Activated CD8-positive, alpha-beta memory T cell treated with anti-CD3 and anti-CD28 coated beads, Interleukin-2, amount 10 ng/mL, durations not matched to agents 7 days and 5 days (primary cell): ENCODE results near the gene PIH1D1. TPM values are rescaled to one million over a fixed set of nuclear protein-coding genes. Genes with fewer than 3 reads are reported as not detected.

Experiments
- ATAC-seq: fragments of 150-1000 bp; cut with Tn5 transposase; one replicate; pipeline ENCODE4 v1.10.0; 2021; ENCODE audit warnings: moderate library complexity
- CTCF ChIA-PET: fragments of 350-600 bp; sonication (Branson Sonifier 250); formaldehyde crosslinking; loops from one replicate; lab custom pipeline; 2021; ENCODE audit warnings: antibody characterized with exemption; lab: Charles Lee
- DNase-seq: peaks from one replicate; pipeline ENCODE4 v3.0.0-alpha.2; 2020
- H3K27ac Mint-ChIP-seq: one replicate; pipeline ENCODE4 v1.8.0; 2021; ENCODE audit warnings: mild to moderate bottlenecking, mixed read lengths
- H3K27me3 Mint-ChIP-seq: one replicate; pipeline ENCODE4 v1.8.0; 2021; ENCODE audit warnings: mixed read lengths
- H3K36me3 Mint-ChIP-seq: one replicate; pipeline ENCODE4 v1.8.0; 2021; ENCODE audit warnings: mild to moderate bottlenecking, mixed read lengths
- H3K4me1 Mint-ChIP-seq: one replicate; pipeline ENCODE4 v1.8.0; 2021; ENCODE audit warnings: mixed read lengths
- H3K4me3 Mint-ChIP-seq: one replicate; pipeline ENCODE4 v1.8.0; 2021; ENCODE audit warnings: mild to moderate bottlenecking, moderate library complexity, mixed read lengths
- H3K9me3 Mint-ChIP-seq: one replicate; pipeline ENCODE4 v1.8.0; 2022; ENCODE audit warnings: low read depth, mixed read lengths
- total RNA-seq, 2 experiments: library from RNA; stranded (reverse); gene quantifications; one replicate each; pipeline ENCODE4 v1.2.3, GENCODE V29; 2021

Gene PIH1D1
- total RNA-seq, 2 experiments from 2014 or later, result 148 to 158 TPM

DNA sequence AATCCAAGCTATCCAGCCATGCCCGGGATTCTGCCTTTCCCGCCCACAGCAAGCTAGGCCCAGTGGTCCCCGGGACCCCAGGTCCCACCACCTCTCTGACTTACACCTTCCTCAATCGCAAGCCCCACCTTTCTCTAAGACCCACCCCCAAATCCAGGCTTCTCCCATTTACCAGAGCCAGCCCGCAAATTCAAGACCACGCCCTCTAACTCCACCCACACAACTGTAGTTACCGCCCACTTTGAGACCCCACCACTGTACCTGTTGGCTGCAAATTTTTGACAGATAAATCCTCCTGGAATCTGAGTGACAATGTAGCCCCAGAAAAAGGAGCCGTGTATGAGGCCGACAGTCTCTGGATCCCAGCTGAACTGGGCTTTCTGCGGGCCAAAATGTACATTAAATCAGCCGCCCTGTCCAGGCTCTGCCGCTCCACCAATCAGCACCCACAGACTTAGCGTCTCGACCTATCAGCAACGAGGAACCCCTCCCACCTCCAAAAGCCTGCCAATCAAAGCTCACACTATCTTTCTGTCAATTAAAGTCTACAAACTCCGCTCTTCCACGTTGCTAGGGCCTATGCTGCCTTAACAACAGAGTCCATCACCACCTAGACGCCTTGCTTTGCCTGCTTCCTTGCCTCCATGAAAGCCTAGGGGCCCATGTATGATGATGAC is 16.6 kb downstream of the PIH1D1 start:
- CTCF ChIA-PET, result interaction anchor here (0.8 to 2.2 kb wide), 6 partner anchors 9 to 47 kb away, joined by 3 to 7 read pairs (median 4); partner anchors contain the start of genes GFY and KASH5
- Mint-ChIP-seq H3K36me3 (peaks cover 3% of the 10 kb centered on the region), H3K27ac (no peak overlapping the region), H3K4me3 (no peak overlapping the region), H3K27me3 (peaks cover 95% of the 10 kb centered on the region), H3K4me1 (peaks cover 24% of the 10 kb centered on the region), H3K9me3 (no peaks in the 10 kb centered on the region)
- ATAC-seq, result no peak
- no peak for DNase-seq

DNA sequence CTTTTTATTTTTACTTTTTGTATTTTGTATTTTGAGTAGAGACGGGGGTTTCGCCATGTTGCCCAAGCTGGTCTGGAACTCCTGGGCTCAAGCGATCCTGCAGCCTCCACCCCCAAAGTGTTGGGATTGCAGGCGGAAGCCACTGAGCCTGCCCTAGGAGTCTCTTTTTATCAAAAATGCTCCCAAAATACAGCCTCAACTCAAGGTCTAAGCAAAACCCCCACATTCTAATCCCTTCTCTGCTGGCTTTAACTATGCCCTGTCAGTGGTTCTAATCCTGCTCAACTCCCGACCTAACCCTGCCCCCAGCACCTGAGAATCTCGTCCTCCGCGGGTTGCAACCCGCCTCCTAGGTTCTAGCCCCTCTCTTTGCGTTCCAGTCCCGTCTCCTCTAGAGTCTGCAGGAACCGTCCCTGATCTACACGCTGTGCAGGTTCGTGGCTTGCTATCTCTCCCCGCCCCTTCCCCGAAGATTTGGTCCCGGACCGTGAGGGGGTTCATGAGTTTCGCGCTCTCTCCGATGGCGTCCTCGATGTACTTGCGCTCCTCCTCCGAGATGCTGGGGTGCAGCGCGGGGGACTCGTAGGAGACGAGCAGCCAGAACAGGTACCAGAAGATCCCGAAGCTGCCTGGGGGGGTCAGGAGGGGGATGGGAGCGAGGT is 18.2 kb downstream of the PIH1D1 start:
- H3K4me1 Mint-ChIP-seq, result peaks cover 28% of the 10 kb centered on the region
- H3K9me3 Mint-ChIP-seq, result no peaks in the 10 kb centered on the region
- no peak overlapping the region for H3K4me3 Mint-ChIP-seq
- H3K27me3 Mint-ChIP-seq, result peaks cover 95% of the 10 kb centered on the region
- H3K27ac Mint-ChIP-seq, result no peak overlapping the region
- no peak for ATAC-seq
- CTCF ChIA-PET, result interaction anchor here (0.6 to 4.8 kb wide), 3 partner anchors 8 to 224 kb away, joined by 3 to 23 read pairs (median 3); partner anchors contain the start of gene GFY
- DNase-seq, result no peak
- peaks cover 3% of the 10 kb centered on the region for H3K36me3 Mint-ChIP-seq

DNA sequence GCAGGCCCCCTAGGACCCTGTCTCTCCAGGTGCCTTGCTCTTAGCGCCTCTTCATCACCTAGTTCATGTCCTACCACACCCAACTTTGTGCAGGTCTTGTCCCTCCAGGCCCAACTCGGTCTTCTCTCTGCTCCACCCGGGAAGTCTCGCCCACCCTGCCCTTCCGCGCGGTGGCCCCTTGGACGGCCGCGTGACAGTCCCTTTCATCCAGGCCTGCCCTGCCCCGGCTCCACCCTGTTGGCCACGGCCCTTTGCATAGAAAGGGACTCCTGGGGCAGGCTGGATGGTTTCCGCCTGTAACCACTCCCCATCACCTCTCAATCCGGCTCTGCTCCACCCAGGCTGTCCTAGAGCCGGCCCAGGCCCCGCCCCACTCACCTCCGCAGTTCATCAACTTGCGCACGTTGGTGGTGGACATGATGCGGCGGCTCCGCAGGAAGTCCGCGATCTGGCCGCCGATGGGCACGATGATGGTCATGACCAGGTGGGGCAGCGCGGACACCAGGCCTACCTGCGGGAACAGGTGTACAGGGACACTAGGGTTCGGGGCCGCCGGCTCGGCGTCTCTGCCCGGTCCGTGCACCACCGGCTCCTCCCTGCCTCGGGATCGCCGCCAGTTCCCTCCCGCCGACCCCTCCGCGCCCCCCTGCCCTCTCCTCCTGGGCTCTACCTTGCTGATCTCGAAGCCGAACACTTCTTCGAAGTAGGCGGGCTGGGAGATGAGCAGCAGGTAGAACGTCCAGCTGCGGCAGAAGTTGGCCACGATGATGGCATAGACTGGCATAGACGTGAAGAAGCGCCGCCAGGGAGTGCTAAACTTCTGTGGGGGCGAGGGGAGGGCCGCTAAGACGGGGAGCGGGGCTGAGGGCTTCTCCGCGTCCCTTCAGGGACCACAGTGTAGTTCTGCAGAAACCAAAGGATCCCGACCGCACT is 19.2 kb downstream of the PIH1D1 start:
- peak; percentile 66 for DNase-seq
- H3K4me1 Mint-ChIP-seq, result peaks cover 34% of the 10 kb centered on the region
- ATAC-seq, result peak; percentile 68

DNA sequence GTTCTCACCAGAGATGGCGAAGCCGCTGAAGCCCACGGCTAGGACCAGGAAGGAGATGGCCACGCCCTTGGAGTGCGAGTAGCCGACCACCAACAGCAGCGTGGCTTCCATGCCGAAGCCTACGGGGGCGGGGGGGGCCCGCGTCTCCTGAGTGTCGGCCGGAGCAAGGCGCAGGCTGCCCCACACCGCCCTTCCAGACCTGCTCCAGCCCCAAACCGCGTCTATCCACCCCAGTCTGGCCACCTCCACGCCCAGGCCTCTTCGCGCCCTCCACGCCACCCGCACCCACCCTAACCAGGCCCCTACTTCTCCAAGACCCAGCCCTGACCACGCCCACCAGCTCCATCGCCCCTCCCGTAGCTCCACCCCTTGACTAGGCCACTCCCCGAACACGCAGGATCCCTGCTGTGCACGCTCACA is 20.3 kb downstream of the PIH1D1 start:
- Mint-ChIP-seq H3K9me3 (no peaks in the 10 kb centered on the region), H3K27ac (no peak overlapping the region), H3K4me3 (no peak overlapping the region), H3K36me3 (peaks cover 3% of the 10 kb centered on the region), H3K27me3 (peaks cover 92% of the 10 kb centered on the region), H3K4me1 (peaks cover 38% of the 10 kb centered on the region)
- CTCF ChIA-PET, result interaction anchor here (0.6 to 4.8 kb wide), 3 partner anchors 12 to 39 kb away, joined by 3 to 23 read pairs (median 9); no protein-coding TSS in a partner anchor
- no peak for ATAC-seq
- no peak for DNase-seq

More for the DNA sequence above, 19.2 kb downstream of the PIH1D1 start:
- Mint-ChIP-seq H3K27ac (no peak overlapping the region), H3K4me3 (no peak overlapping the region), H3K36me3 (peaks cover 3% of the 10 kb centered on the region), H3K9me3 (no peaks in the 10 kb centered on the region), H3K27me3 (peaks cover 92% of the 10 kb centered on the region)
- CTCF ChIA-PET, result interaction anchor here (1.2 to 4.8 kb wide), 2 partner anchors 13 to 40 kb away, joined by 9 to 23 read pairs; no protein-coding TSS in a partner anchor

DNA sequence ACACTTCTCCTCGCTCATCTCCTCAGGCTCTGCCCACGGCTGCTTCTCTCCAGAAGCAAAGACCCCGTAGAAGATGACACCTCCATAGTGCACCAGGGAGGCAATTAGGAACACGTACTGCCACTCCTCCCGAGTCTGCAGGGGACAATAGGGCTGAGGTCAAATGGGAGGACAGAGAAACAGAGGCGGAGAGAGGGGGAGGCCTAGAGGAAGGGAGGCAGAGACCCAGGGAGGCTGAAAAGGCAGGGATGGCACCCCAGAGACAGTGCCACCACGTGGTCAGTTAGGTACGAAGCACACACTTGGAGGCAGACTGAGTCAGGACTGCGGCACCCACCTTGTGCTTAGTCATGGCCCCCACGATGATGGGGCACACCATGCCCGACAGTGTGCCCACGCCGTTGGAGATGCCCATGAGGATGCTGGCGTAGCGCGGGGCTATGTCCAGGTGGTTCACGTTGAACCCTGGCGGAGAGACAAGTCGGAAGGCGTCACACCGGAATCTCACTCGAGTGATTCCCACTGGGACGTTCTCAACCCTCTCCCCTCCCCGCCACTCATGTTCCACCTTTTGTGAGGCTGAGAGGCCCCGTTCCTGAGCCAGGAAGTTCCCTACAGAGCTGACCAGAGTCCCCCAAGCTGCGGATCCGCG is 20.8 kb downstream of the PIH1D1 start:
- peaks cover 92% of the 10 kb centered on the region for H3K27me3 Mint-ChIP-seq
- ATAC-seq, result no peak

DNA sequence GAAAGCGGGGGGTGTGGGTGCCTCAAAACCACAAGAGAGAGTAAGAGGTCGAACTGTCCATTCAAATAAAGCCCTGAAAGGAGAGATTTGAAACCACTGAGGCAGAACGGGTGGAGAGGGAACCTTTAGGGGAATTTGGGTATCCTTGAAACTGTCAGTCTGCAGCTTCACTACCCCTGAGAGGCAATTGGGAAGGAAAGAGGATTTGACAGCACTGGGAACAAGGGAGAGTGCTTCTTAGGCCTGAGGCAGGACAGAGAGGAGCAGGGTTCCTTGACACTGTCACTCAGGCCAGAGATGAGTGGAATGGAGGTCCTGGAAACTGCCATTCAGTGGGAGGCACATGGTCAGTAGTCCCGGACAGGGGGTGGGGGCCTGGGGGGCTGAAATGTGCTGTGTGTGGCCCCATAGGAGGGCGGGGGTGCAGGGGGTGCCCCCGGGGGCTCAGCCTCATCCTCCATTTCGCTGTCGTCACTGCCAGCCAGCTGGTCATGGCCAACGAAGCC is 21.4 kb downstream of the PIH1D1 start:
- ATAC-seq (no peak), DNase-seq (no peak)
- peaks cover 92% of the 10 kb centered on the region for H3K27me3 Mint-ChIP-seq
- CTCF ChIA-PET, result interaction anchor here (1.1 to 4.8 kb wide), 6 partner anchors 11 to 39 kb away, joined by 3 to 23 read pairs (median 4); no protein-coding TSS in a partner anchor
- H3K4me1 Mint-ChIP-seq, result peaks cover 34% of the 10 kb centered on the region
- H3K36me3 Mint-ChIP-seq, result peaks cover 3% of the 10 kb centered on the region
- no peaks in the 10 kb centered on the region for H3K9me3 Mint-ChIP-seq
- H3K4me3 Mint-ChIP-seq, result no peak overlapping the region
- H3K27ac Mint-ChIP-seq, result no peak overlapping the region

More for the DNA sequence above, 20.8 kb downstream of the PIH1D1 start:
- Mint-ChIP-seq H3K9me3 (no peaks in the 10 kb centered on the region), H3K4me1 (peaks cover 34% of the 10 kb centered on the region), H3K4me3 (no peak overlapping the region), H3K36me3 (peaks cover 3% of the 10 kb centered on the region), H3K27ac (no peak overlapping the region)
- CTCF ChIA-PET, result interaction anchor here (0.6 to 4.8 kb wide), 5 partner anchors 11 to 39 kb away, joined by 3 to 23 read pairs (median 9); no protein-coding TSS in a partner anchor
- DNase-seq, result no peak

DNA sequence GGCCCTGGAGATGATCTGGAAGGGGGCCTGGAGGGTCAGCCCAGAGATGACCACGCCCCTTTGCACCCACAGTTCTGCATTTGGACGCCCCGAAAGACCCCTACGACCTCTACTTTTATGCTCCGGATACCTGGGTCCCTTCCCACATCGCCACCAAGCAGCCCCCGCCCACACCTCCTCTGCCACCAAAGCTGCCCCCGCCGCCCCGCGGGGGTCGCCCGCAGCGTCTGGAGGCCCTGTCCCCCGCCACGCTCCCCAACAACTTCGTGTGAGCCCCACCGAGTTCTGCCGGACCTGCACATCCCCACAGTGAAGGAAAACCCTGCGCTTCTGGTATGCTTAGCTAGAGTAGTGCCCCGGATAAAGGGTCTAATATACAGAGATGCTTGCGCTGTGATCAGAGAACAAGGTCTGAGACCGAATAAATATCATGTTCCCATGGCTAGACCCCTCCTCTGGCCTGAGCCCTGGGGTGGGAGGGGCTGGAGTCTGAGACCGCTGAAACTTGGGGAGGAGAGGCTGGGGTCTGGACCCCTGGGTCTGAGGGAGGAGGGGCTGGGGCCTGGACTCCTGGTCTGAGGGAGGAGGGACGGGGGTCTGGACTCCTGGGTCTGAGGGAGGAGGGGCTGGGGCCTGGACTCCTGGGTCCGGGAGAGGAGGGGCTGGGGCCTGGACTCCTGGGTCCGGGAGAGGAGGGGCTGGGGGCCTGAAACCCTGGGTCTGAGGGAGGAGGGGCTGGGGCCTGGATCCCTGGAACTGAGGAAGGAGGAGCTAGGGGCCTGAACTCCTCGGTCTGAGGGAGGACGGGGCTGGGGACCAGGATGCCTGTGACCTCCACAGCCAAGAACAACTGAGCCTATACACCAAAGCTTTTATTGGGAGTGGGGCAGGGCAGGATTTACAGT is 22.8 kb downstream of the PIH1D1 start:
- ATAC-seq, result no peak
- H3K4me3 Mint-ChIP-seq, result no peak overlapping the region
- H3K9me3 Mint-ChIP-seq, result no peaks in the 10 kb centered on the region
- H3K27ac Mint-ChIP-seq, result no peak overlapping the region
- CTCF ChIA-PET, result interaction anchor here (1.4 to 7.4 kb wide), 7 partner anchors 9 to 118 kb away, joined by 3 to 52 read pairs (median 5); no protein-coding TSS in a partner anchor
- peaks cover 3% of the 10 kb centered on the region for H3K36me3 Mint-ChIP-seq
- peaks cover 38% of the 10 kb centered on the region for H3K4me1 Mint-ChIP-seq
- no peak for DNase-seq
- peaks cover 92% of the 10 kb centered on the region for H3K27me3 Mint-ChIP-seq

DNA sequence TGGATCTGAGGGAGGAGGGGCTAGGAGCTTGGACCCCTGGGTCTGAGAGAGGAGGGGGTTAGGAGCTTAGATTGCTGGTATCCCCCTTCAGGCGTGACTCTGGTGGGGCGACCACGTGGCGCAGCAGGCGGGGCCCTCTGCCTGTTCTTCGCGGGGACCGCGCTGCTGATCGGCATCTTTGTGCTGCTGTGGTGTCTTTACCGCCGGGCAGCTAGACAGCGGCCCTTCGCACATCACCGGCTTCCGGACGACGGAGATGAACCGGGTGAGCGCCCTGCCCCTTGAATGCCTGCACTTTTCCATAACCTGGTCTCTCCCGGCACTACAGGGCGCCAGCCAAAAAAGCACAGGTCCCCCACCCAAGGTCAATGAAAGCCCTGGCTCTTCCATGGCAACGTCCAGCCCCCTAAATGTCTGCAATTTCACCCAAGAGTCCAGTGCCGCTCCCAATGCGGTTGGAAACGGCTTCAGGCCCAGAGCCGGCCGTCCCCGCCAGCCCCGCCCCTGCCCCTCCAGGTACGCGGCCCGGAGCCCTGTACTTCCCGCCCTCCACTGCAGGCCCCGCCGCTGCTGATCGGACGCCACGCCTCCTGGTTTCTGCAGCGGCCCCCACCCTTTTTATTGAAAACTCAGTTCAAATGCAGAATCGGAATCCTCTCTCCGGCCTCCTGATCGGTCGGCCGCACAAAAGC is 23.6 kb downstream of the PIH1D1 start:
- Mint-ChIP-seq H3K4me1 (peaks cover 39% of the 10 kb centered on the region), H3K4me3 (no peak overlapping the region), H3K9me3 (no peaks in the 10 kb centered on the region), H3K36me3 (peaks cover 5% of the 10 kb centered on the region), H3K27me3 (peaks cover 90% of the 10 kb centered on the region), H3K27ac (no peak overlapping the region)
- CTCF ChIA-PET, result interaction anchor here (0.6 to 7.4 kb wide), 7 partner anchors 14 to 229 kb away, joined by 3 to 52 read pairs (median 3); partner anchors contain the start of gene SLC17A7
- peak; percentile 62 for ATAC-seq
- peak; percentile 62 for DNase-seq

DNA sequence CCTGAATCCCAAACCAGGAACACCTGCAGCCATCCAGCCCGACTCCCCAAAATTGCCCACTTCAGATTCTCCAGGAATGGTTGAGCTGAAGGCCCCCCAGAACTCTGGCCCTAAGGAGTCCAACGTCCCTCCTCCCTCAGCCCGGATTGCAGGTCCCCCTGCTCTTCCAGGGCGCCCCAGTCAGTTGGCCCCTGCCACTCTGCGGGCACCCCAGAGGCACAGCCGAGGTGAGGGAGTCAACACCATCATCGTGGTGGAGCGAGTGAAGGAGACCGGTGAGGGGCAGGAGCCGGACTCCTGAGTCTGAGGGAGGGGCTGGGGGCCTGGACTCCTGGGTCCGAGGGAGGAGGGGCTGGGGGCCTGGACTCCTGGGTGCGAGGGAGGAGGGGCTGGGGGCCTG is 24.3 kb downstream of the PIH1D1 start:
- H3K36me3 Mint-ChIP-seq, result peaks cover 5% of the 10 kb centered on the region
- H3K4me1 Mint-ChIP-seq, result peaks cover 44% of the 10 kb centered on the region
- CTCF ChIA-PET, result interaction anchor here (0.9 to 7.4 kb wide), 8 partner anchors 9 to 229 kb away, joined by 3 to 52 read pairs (median 8); partner anchors contain the start of gene SLC17A7
- ATAC-seq, result no peak
- no peak overlapping the region for H3K27ac Mint-ChIP-seq
- DNase-seq, result no peak
- peaks cover 89% of the 10 kb centered on the region for H3K27me3 Mint-ChIP-seq
- H3K9me3 Mint-ChIP-seq, result no peaks in the 10 kb centered on the region
- no peak overlapping the region for H3K4me3 Mint-ChIP-seq

DNA sequence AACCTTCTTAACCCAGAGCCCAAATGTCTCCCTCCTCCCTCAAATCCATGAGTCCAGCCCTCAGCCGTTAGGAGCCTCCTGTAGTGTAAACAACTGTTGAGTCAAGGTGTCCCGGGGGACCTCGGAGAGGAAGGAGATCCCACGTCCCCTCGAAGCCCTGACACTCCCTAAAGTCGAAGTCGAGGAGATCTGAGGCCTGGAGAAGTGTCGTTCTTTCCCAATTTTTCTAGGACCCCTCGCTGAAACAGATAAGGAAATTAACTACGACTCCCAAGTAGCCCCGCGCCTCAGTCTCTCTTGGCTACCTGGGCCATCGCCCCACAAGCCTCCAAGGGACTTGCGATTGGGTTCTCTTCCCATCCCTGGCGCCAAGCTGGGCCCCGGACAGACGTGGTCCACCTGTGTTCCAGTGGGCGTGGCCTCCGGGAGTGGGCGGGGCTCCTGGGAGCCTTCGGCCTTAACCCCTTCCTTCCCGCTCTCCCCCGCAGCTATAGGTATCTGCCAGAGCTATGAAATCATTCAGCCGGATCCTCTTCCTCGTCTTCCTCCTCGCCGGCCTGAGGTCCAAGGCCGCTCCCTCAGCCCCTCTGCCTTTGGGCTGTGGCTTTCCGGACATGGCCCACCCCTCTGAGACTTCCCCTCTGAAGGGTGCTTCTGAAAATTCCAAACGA is 25.6 kb downstream of the PIH1D1 start:
- no peak for DNase-seq
- CTCF ChIA-PET, result interaction anchor here (1.2 to 7.4 kb wide), 13 partner anchors 9 to 50 kb away, joined by 3 to 52 read pairs (median 7); partner anchors contain the start of gene SLC17A7
- Mint-ChIP-seq H3K27ac (no peak overlapping the region), H3K4me3 (no peak overlapping the region), H3K9me3 (no peaks in the 10 kb centered on the region), H3K36me3 (peaks cover 2% of the 10 kb centered on the region), H3K27me3 (peaks cover 91% of the 10 kb centered on the region), H3K4me1 (peaks cover 50% of the 10 kb centered on the region)
- ATAC-seq, result no peak
